Stimulated activated naive CD4-positive, alpha-beta T cell (primary cell): Measurements from ENCODE around the gene GNAI2.
"Not testable (repeated sequence)": the region's sequence is repeated elsewhere in the genome, so short reads cannot be mapped to it uniquely, and the experiment has no call there.

Experiments used
- DNase-seq, 6 experiments: peaks; one replicate each; lab custom pipeline; 2025; lab: John Stamatoyannopoulos, UW

Gene GNAI2

DNA sequence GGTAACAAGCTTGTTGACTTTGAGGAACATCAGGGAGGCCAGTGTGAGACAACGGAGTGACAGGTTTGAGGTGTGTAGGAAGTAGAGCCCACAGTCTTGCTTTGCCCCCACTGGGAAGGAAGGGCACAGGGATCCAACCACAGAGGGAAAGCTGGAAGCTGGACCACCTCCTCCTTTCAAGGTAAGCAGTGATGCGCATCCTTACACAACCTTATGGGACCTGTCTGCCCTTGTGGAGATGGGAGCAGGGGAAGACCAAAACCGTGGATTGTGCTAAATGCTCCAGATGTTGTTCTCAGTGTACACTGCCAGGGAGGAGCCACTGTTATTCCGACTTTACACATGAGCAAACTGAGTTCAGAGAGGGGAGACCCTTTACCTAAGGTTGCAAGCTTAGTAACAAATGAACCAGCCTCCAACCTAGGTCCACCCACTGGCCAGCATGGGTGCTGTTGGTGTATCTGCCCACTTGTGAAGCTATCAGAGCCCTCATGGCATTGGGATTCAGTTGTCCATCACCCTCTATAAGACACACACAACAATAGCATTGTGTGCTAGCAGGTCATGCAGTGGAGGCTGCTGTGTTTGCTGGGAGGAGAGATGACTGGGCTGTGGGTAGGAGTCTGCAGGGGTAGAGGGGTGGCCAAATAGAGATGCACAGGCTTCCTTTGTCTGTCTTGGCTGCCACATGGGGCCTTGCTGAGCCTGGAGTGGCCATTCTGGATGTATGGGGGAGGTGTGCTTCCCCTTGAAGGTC, 42.3 kb downstream of the GNAI2 start:
- no peak for DNase-seq

DNA sequence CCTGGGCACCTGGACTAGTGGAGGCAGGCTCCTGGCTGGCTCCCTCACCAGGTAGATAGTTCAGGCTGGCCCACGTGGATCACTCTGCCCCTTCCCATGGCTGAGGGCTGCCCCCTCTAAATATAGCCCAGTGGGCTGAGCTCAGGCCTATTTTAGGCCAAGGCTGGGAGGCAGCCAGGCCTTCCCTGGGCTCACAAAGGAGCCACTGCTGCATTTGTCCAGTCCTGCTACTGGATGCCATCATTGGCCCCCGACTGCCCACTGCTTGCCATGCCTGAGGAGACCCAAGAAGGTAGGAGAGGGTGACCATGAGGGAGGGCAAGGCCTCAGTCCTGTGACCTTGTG, 42.8 kb downstream of the GNAI2 start, which contains the start of gene LSMEM2:
Gene LSMEM2 (plus strand): TSS at position 208 of the 345 bp plus-strand sequence. CDS start 27 bp downstream, at position 235.
- DNase-seq: no peak

DNA sequence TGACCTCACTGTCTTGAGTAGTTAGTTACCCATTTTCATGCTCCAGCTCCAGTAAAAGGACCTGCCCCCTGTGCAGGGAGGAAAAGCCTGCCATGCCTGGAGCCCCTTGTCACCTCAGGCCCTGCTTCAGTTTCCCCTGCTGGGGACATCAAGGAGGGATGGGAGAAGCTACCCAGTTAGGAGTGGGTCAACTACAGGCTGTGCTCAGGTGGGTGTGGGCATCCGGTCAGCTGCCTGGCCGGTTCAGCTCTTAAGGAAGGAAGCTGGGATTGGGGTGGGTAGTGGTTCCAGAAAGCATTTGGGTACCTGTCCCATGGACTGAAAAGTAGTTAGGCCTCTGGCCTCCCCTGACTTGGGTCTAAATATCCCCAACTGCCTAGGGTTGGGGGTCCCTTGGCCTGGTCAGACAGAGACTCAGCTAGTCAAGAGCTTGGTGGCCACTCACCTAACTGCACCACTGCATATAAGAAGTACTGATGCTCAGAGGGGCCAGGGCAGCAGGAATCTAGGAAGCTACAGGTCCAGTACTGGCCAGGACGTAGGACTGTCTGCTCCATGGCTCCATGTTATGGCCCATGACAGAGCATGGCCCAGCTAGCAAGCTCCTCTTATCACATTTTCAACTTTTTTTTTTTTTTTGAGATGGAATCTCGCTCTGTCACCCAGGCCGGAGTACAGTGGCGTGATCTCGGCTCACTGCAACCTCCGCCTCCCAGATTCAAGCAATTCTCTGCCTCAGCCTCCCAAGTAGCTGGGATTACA, 43.4 kb downstream of the GNAI2 start:
- no peak for DNase-seq

DNA sequence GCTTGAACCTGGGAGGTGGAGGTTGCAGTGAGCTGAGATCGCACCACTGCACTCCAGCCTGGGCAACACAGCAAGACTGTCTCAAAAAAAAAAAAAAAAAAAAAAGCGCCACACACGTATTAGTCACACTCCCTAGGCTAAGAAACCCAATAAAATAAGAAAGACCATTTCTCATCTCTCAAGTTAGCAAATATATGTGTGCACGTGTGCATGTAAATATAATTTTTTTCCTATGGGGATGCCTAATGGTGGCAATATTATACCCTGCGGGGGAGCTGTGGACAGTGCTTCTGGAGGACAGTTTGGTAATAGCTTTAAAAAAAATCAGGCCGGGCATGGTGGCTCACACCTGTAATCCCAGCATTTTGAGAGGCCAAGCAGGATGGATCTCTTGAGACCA, 48.1 kb downstream of the GNAI2 start:
- DNase-seq: not testable (repeated sequence)

DNA sequence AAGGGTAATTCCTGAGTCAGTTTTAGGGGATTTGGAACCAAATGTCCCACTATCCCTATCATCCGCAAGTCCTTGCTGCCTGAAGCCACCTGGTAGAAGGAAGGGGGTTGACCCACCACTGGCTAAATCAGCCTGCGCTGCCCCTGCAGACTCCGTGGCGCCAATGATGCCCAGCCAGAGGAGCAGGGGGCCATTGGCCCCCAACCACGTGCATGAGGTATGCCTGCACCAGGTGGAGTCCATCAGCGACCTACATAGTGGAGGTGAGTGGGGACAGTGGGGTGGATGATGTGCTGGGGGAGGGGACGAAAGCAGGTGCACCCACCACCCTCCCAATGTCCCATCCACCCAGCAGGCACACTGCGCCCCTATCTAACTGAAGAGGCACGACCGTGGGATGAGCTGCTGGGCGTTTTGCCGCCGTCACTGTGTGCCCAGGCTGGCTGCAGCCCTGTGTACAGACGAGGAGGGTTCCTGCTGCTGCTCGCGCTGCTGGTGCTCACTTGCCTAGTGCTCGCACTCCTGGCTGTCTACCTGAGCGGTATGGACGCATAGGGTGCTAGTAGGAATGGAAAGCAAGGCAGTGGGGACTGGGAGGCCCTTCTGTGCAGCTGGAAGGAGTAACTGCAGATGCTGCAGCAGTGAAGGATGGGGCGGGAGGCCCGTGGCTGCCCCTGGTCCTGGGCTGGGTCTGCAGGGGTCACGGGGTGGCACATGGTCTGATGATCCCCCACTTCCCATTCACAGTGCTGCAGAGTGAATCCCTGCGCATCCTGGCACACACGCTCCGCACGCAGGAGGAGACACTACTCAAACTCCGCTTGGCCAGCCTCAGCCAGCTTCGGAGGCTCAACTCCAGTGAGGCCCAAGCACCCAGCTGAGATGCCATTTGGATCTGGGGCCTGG, 50.6 kb downstream of the GNAI2 start:
- no peak for DNase-seq

DNA sequence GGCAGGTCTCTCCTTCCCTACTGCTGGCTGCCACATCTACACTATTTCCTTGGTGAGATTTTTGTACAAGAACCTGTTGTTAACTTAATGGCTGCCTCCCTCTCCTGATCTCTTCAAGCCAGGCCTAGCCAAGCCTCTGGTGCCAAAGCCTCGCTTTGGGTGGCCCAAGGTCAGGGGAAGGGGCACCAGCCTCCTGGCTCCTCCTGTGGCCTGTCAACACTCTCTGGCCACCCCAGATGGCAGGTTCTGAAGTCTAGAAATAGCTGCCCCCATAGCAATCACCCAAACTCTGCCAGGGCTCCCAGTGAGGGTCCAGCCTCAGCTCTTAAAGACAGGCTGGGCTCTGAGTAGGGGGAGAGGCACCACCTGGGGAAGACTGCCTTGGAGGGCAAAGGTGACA, 51.3 kb downstream of the GNAI2 start:
- DNase-seq: no peak

DNA sequence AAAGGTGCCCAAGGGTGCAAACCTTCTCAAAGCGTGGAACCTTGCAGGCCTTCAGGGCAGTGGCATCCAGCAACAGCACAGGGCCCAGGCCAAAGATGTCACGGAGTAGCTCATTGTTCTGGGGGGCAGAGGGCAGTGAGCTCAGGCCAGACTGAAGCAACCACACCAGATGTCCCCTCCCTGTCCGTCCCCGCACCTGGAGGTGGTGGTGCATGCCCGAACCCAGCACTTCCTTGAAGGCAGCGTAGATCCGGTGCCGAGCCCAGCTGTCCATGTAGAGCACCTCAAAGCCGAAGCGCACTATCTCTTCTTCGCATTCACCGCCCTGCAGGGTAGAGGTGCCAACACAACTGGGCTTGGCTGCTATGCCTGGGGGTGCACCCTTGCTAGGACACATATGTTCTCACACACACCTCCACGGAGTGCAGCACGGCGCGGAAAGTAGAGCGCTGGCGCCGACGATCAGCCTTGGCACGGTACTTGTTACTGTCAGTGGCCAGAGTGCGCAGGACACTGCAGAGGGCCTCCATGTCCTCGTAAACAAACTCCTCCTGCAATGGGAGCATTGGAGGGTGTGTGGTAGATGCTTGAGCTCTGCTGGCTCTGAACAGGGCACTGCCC, 52.5 kb downstream of the GNAI2 start:
- DNase-seq: no peak

DNA sequence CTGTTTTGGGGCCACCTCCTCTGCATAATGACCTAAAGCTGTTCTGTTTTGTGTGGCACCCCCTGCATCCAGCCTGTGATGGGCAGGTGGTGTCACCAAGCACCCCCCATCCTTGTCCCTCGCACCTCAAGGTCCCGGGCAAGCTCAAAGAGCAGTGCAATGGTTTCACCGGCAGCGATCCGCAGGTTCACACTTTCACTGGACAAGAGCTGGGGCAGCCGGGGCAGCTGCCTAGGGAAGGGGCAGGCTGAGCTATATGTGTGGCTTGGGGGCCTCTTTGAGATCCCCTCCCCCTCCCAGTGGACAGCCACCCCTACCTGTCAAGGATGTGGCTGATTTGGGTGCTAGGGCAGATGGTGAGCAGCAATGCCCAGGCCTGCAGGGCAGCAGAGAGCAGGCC, 53.1 kb downstream of the GNAI2 start:
- DNase-seq: no peak

DNA sequence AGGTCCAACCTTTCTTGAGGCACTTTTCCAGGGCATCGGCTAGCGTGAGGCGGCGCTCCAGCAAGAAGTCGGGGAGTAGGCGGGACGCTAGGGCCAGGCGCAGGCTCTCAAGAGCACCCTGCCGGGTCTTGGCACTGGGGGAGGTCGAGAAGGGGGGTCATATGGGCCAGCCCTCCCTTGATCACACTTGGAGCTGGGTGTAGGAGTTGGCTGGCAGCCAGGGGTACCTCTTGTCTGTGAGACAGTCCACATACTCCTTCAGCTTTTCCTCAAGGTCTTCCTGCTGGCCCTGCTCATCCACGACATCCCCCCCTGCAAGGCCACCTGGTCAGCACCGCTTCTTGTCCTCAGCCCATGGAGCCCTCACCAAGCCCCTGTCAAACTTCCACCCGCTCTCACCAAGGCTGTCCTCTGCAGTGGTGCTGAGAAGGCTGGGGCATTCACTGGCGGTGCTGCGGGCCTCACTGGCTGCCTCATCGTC, 54.2 kb downstream of the GNAI2 start:
- no peak for DNase-seq

DNA sequence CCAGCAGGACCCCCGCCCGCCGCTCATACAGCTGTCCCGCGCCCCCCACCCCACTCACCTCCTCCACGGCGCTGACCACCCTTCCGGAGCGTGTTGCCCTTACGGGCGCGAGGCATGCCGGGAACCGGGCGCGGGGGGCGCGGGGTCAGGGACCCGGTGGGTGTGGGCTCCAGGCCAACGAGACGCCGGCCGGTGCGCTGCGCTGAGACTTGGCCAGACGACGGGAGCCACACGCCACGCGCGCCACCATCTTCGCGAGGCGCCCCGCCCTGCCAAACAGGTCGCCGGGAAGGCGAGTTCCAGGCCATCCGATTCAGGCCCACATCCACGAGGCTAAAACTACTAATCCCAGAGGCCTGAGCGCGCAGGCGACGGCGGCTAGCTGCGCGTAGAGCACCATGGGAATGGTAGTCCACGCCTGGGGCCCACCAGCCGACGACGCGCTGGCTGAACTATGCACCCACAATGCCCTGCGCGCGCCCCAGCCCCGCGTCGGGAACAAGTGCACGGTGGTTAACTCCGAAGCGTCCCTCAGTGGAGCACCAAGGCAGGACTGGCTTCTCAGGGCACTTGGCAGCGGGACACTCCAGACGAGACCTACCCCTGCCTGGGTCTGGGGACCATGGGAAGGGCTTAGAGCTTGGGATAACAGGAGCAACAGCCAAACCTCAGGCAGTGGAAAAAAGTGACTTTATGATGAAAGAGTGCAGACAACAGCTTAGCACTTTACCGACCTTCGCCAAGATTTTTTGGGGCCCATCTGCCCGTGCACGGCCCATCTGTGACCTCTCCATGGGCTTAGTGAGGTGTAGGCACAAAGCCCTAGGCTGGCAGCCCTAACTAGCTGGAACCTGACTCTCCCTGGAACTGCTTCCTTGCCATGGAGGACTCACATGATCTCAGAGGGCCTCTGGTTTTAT, 56.4 kb downstream of the GNAI2 start, which contains the start of gene IFRD2:
Gene IFRD2 (minus strand): TSS at position 271 of the 920 bp plus-strand sequence. CDS start 155 bp downstream, at position 116.
- peak; percentile 86 to 95 (median 94) for DNase-seq

DNA sequence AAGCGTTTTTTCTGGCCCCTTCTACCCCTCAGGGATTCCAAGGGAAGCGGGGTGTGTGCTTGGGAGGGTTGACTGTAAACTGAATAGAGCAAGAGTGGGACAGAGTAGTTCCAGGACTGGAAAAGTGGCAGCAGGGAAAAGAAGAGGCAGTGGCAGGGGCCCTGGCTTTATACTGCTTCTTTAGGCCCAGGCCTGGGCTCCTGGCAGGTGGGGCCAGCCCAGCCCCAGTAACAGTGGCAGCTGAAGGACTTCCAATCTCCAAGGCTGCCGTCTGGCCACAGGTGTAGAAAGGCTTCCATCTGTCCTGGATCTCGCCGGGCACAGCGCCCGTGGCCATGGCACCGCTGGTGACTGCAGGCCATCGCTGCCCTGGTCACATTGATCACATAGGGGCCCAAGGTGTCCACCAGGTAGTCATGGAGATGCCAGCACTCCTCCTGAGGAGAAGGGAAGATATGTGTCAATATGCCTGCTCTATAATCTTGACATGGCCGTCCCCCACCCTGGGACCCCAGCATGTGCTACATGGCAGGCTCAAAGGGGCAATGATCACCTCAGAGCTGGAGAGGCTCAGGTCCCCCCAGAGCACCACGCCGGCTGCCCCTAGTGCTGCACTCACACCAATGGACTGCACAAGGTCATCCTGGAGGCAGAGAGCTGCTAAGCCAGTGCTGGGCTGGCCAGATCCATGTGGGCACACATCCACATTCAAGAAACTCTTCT, 57.2 kb downstream of the GNAI2 start:
- no peak for DNase-seq

DNA sequence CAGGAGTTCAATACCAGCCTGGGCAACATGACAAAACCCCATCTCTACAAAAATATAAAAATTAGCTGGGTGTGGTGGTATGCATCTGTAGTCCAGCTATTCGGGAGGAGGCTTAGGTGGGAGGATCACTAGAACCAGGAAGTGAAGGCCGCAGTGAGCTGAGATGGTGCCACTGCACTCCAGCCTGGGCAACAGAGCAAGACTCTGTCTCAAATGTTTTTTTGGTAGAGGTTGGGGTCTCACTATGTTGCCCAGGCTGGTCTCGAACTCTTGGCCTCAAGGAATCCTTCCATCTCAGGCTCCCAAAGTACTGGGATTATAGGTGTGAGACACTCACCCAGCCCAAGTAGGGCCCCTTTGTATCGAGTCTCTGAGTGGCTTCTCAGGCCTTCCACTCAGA, 58.1 kb downstream of the GNAI2 start:
- DNase-seq: no peak

DNA sequence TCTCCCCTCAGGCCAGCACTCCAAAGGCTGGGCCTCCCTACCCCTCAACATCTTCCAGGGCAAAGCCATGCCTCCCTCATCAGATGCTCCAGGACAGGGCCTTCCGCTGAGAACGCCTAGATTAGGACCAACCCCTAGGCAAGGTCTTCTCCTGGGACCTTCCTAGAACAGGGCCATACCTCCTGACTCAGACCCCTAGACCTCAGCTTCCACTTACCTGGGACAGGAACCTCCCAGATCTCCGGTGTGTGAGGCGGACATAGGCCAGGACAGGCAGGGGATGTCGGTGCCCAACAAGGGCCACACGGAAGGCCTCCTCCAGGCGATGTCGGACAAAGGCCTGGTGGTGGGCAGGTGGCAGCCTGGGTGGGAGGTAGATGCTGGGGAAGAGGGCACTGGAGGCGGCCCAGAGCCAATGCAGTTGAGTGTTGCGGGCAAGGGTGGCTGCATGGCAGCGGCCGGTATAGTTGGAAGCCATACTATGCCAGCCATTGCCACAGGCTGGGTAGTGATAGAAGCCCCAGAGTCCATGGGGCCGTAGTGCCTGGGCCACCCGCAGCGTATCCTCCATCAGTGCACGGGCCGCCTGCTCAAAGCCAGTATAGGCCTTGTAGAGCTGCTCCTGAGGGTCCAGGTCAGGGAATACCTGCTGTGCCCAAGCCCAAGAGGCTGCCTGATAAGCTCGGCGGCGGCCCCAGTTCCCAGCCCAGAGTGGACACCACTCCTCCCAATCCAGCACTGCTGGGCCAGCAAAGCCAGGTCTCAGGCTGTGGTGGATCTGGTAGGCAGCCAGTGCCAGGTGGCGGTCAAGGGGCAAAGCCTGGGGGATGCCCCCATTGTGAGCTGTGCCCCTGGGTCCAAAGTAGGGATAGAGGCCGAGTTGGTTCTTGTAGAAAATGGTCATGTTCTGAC, 58.7 kb downstream of the GNAI2 start:
- no peak for DNase-seq

DNA sequence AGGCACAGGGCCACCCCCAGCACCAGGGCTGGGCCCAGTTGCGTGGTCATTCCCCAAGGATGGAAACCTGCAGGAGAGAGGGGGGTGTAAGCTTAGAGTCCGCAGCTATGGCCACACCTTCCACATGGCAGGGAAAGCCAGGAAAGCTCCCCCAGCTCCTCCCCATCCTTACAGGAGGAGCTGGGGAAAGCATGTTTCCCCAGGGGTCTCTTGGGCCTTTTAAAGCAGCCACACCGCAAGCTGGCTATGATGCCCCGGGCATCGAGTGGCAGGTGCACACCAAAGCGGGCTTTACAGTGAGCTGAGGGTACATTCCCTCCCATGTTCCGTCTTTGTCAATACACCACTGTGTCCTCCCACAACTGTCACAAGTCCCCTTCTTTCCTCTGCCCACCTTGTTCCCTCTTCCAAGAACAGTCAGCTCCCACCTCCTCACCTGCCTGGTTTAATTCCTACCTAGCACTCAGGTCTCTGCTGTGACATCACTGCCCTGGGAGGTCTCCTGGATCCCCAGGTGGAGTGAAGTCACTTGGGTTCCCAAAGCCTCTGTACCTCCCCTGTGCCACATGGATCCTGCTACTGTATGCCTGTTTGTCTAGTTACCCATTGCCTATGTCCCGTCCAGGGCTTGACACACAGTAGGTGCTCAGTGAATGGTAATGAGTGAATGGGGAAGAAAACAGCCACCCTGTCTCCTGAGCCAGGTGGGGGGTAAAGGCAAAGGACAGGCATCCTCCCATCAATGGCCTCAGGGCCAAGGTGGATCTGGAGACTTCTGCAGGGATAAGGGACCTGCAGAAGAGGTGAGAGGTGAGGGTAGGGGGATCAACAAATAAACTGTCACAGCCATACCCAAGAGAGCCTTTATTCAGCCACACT, 59.8 kb downstream of the GNAI2 start:
- no peak for DNase-seq

DNA sequence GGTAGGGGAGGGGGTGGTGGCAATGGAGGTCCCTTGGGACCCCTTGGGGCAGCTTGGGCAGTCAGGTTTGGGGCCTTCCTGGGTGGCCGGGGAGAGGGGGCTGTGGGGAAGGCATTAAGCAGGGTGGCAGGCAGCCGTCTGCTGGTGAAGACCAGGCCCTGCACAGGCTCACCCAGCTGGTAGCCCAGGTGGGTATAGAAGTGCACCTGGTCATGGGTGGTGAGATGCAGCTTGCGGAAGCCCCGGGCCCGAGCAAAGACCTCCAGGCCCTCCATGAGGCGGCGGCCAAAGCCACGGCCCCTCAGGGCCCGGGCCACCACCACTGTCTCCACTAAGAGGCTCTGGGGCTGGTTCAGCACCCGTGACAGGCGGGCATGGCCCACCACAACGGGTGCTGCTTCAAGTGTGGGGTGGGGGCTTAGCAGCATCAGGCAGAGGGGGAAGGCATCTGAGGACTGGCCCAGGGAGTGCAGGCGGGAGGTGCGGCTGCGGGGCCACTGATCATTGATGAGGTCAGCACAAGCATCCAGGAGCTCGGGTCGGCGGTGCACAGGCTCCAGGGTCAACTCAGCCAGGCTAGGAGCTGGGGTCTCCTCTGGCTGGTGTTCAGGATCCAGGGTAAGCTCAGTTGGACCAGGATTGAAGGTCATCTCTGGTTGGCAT, 60.8 kb downstream of the GNAI2 start:
- no peak for DNase-seq

DNA sequence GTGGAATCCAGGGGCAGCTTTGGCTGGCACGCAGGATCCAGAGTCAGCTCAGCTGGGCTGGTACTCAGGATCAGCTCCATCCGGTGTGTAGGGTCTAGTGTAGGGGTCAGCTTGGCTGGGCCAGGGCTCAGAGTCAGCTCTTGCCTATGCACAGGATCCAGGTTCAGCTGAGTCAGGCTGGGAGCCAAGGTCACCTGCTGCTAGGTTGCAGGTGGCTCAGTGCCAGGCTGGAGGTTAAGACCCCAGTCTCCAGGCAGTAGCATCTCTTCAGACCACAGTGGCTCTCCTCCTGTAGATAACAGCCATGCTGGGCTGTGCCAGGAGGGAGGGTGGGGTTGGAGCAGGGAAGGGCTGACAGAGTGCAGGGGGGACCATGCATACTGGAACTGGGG, 61.4 kb downstream of the GNAI2 start:
- no peak for DNase-seq
